Ovary (tissue), 3 donors: ENCODE results near the gene CHRNB1.

Experiments
- POLR2A ChIP-seq: fragments of 450-650 bp; IDR thresholded peaks from one replicate; pipeline ENCODE4 v1.6.1; 2017; ENCODE audit warnings: antibody characterized with exemption, mild to moderate bottlenecking, moderate library complexity
- TF ChIP-seq, protein P1 (sequence below), 3 donors: fragments of 450-650 bp in 2 of 3; fragments of 200-600 bp in 1 of 3; IDR thresholded peaks; one replicate each; pipeline versions ENCODE4 v1.5.1 to v1.8.0; 2016 to 2022; ENCODE audit warnings: antibody characterized with exemption in 3 of 3, mild to moderate bottlenecking in 1 of 3
- donor health status: DM: no; HTN: no; CAD: no.

DNA sequence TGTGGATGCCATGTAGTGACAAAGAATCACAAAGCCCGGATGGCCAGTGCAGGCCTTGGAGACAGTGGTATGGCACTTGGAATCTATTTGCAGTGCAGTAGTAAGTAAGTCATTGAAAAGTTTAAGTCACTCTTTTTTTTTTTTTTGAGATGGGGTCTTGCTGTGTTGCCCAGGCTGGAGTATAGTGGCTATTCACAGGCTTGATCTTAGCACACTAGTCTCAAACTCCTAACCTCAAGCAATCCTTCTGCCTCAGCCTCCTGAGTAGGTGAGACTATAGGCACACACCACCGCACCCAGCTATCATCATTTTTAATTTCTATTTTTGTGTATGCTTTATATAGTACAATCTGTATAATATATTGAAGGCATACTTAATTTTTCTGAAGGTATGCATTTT is 46.2 kb upstream of the CHRNB1 start:
- no peak for TF ChIP-seq POLR2A
- TF ChIP-seq, protein P1, sequence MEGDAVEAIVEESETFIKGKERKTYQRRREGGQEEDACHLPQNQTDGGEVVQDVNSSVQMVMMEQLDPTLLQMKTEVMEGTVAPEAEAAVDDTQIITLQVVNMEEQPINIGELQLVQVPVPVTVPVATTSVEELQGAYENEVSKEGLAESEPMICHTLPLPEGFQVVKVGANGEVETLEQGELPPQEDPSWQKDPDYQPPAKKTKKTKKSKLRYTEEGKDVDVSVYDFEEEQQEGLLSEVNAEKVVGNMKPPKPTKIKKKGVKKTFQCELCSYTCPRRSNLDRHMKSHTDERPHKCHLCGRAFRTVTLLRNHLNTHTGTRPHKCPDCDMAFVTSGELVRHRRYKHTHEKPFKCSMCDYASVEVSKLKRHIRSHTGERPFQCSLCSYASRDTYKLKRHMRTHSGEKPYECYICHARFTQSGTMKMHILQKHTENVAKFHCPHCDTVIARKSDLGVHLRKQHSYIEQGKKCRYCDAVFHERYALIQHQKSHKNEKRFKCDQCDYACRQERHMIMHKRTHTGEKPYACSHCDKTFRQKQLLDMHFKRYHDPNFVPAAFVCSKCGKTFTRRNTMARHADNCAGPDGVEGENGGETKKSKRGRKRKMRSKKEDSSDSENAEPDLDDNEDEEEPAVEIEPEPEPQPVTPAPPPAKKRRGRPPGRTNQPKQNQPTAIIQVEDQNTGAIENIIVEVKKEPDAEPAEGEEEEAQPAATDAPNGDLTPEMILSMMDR (IDR thresholded peaks at IDR 0.05), result no peak
